PC-9 (cell line): ENCODE data around the gene ZNF846.

ENCODE experiments used
- CTCF ChIP-seq: fragments of 200-600 bp; sonication (generic); conservative IDR thresholded peaks from 2 replicates; pipeline ENCODE4 v1.6.1; 2017; ENCODE audit warnings: mixed run types, antibody characterized with exemption, mild to moderate bottlenecking, moderate library complexity
- EZH2 ChIP-seq: fragments of 200-600 bp; sonication (generic); IDR thresholded peaks from 2 replicates; pipeline ENCODE4 v1.8.0; 2017; ENCODE audit warnings: antibody characterized with exemption, low read depth

- no peak for TF ChIP-seq CTCF
- TF ChIP-seq EZH2 = no peak
Measured at GRCh38 chr19:9709305-9709704, 59.2 kb downstream of the ZNF846 start.
